Loucy (cell line): ENCODE data around the gene SCAMP2.

Source experiments
- EZH2phosphoT487 ChIP-seq: fragments of 200-600 bp; IDR thresholded peaks from 2 replicates; pipeline ENCODE4 v1.6.1; 2018; ENCODE audit warnings: antibody characterized with exemption, mild to moderate bottlenecking, moderate library complexity, borderline replicate concordance
- TF ChIP-seq, protein P1 (sequence below): fragments of 200-600 bp; sonication (generic); conservative IDR thresholded peaks from 2 replicates; pipeline ENCODE4 v1.5.1; 2014; ENCODE audit warnings: mild to moderate bottlenecking, antibody characterized with exemption, low read length

DNA sequence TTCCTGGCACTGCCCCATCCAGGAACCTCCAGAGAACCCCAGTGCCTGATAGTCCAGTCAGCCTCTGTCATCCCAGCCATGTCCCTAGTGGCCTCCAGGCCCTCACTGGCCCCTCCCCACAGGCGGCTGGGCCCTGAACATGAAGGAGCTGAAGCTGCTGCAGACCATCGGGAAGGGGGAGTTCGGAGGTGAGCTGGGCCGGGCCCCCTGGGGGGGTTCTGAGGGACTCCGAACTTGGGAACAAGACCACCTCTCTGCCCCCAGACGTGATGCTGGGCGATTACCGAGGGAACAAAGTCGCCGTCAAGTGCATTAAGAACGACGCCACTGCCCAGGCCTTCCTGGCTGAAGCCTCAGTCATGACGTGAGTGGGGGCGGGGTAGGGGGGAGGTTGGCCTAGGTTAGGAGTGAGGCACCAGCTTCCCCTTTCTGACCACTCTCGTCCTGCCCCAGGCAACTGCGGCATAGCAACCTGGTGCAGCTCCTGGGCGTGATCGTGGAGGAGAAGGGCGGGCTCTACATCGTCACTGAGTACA, 72.5 kb downstream of the SCAMP2 start:
- TF ChIP-seq, protein P1, sequence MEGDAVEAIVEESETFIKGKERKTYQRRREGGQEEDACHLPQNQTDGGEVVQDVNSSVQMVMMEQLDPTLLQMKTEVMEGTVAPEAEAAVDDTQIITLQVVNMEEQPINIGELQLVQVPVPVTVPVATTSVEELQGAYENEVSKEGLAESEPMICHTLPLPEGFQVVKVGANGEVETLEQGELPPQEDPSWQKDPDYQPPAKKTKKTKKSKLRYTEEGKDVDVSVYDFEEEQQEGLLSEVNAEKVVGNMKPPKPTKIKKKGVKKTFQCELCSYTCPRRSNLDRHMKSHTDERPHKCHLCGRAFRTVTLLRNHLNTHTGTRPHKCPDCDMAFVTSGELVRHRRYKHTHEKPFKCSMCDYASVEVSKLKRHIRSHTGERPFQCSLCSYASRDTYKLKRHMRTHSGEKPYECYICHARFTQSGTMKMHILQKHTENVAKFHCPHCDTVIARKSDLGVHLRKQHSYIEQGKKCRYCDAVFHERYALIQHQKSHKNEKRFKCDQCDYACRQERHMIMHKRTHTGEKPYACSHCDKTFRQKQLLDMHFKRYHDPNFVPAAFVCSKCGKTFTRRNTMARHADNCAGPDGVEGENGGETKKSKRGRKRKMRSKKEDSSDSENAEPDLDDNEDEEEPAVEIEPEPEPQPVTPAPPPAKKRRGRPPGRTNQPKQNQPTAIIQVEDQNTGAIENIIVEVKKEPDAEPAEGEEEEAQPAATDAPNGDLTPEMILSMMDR: no peak
- TF ChIP-seq EZH2phosphoT487: no peak
